ENCODE data around the gene SOWAHA.

The SOWAHA gene

GRCh38 chr5:132812781-132813598 lies at the start of gene SOWAHA:
SOWAHA (plus strand) TSS chr5:132813302; CDS start chr5:132813622, 320 bp downstream.
- H3K27ac ChIP-seq (ENCODE audit: low read depth, low read length), result no peak within 1 kb of the TSS
- H3K4me1 ChIP-seq (ENCODE audit: control insufficient read depth, insufficient read depth, low read length), result no peaks in the 10 kb centered on the region
- peak within 1 kb of the TSS; percentile 55 for H3K4me3 ChIP-seq (ENCODE audit: low read length)
- H3K9ac ChIP-seq (ENCODE audit: low read length), result no peak within 1 kb of the TSS
- peaks cover 6% of the 10 kb centered on the region for H3K27me3 ChIP-seq (ENCODE audit: control insufficient read depth, insufficient read depth, low read length)
- no peaks in the 10 kb centered on the region for H3K36me3 ChIP-seq (ENCODE audit: control insufficient read depth, insufficient read depth, low read length)

- Histone ChIP-seq H3K4me1 (ENCODE audit: control insufficient read depth, insufficient read depth, low read length) (no peaks in the 10 kb centered on the region), H3K36me3 (ENCODE audit: control insufficient read depth, insufficient read depth, low read length) (peaks cover 32% of the 10 kb centered on the region), H3K27me3 (ENCODE audit: control insufficient read depth, insufficient read depth, low read length) (no peaks in the 10 kb centered on the region), H3K9ac (ENCODE audit: low read length) (no peak overlapping the region), H3K27ac (ENCODE audit: low read depth, low read length) (no peak overlapping the region), H3K4me3 (ENCODE audit: low read length) (no peak overlapping the region)
These were observed 49.1 kb upstream of the SOWAHA start for GRCh38 chr5:132764051-132764450.

- H3K36me3 ChIP-seq (ENCODE audit: control insufficient read depth, insufficient read depth, low read length), result peaks cover 32% of the 10 kb centered on the region
- no peaks in the 10 kb centered on the region for H3K27me3 ChIP-seq (ENCODE audit: control insufficient read depth, insufficient read depth, low read length)
- no peak overlapping the region for H3K27ac ChIP-seq (ENCODE audit: low read depth, low read length)
- H3K4me1 ChIP-seq (ENCODE audit: control insufficient read depth, insufficient read depth, low read length), result no peaks in the 10 kb centered on the region
- no peak overlapping the region for H3K4me3 ChIP-seq (ENCODE audit: low read length)
- no peak overlapping the region for H3K9ac ChIP-seq (ENCODE audit: low read length)
These were observed 48.3 kb upstream of the SOWAHA start for GRCh38 chr5:132764671-132765238.

GRCh38 chr5:132765311-132766019 lies 47.6 kb upstream of the SOWAHA start:
- no peaks in the 10 kb centered on the region for H3K27me3 ChIP-seq (ENCODE audit: control insufficient read depth, insufficient read depth, low read length)
- no peaks in the 10 kb centered on the region for H3K4me1 ChIP-seq (ENCODE audit: control insufficient read depth, insufficient read depth, low read length)
- no peak overlapping the region for H3K27ac ChIP-seq (ENCODE audit: low read depth, low read length)
- H3K4me3 ChIP-seq (ENCODE audit: low read length), result no peak overlapping the region
- H3K36me3 ChIP-seq (ENCODE audit: control insufficient read depth, insufficient read depth, low read length), result peaks cover 29% of the 10 kb centered on the region
- H3K9ac ChIP-seq (ENCODE audit: low read length), result no peak overlapping the region

GRCh38 chr5:132766020-132766805 lies 46.9 kb upstream of the SOWAHA start:
- H3K9ac ChIP-seq (ENCODE audit: low read length), result no peak overlapping the region
- no peak overlapping the region for H3K27ac ChIP-seq (ENCODE audit: low read depth, low read length)
- H3K36me3 ChIP-seq (ENCODE audit: control insufficient read depth, insufficient read depth, low read length), result peaks cover 24% of the 10 kb centered on the region
- H3K27me3 ChIP-seq (ENCODE audit: control insufficient read depth, insufficient read depth, low read length), result no peaks in the 10 kb centered on the region
- no peak overlapping the region for H3K4me3 ChIP-seq (ENCODE audit: low read length)
- H3K4me1 ChIP-seq (ENCODE audit: control insufficient read depth, insufficient read depth, low read length), result no peaks in the 10 kb centered on the region

- Histone ChIP-seq H3K4me3 (ENCODE audit: low read length) (no peak overlapping the region), H3K27ac (ENCODE audit: low read depth, low read length) (no peak overlapping the region), H3K27me3 (ENCODE audit: control insufficient read depth, insufficient read depth, low read length) (no peaks in the 10 kb centered on the region), H3K36me3 (ENCODE audit: control insufficient read depth, insufficient read depth, low read length) (peaks cover 19% of the 10 kb centered on the region), H3K4me1 (ENCODE audit: control insufficient read depth, insufficient read depth, low read length) (no peaks in the 10 kb centered on the region), H3K9ac (ENCODE audit: low read length) (no peak overlapping the region)
These were observed 46.4 kb upstream of the SOWAHA start for GRCh38 chr5:132766806-132767055.

GRCh38 chr5:132767150-132767549 lies 46.0 kb upstream of the SOWAHA start:
- Histone ChIP-seq H3K27me3 (ENCODE audit: control insufficient read depth, insufficient read depth, low read length) (no peaks in the 10 kb centered on the region), H3K27ac (ENCODE audit: low read depth, low read length) (no peak overlapping the region), H3K9ac (ENCODE audit: low read length) (no peak overlapping the region), H3K36me3 (ENCODE audit: control insufficient read depth, insufficient read depth, low read length) (peaks cover 18% of the 10 kb centered on the region), H3K4me3 (ENCODE audit: low read length) (no peak overlapping the region), H3K4me1 (ENCODE audit: control insufficient read depth, insufficient read depth, low read length) (no peaks in the 10 kb centered on the region)

GRCh38 chr5:132768485-132768868 lies 44.6 kb upstream of the SOWAHA start:
- no peak overlapping the region for H3K27ac ChIP-seq (ENCODE audit: low read depth, low read length)
- no peak overlapping the region for H3K4me3 ChIP-seq (ENCODE audit: low read length)
- H3K4me1 ChIP-seq (ENCODE audit: control insufficient read depth, insufficient read depth, low read length), result no peaks in the 10 kb centered on the region
- H3K27me3 ChIP-seq (ENCODE audit: control insufficient read depth, insufficient read depth, low read length), result no peaks in the 10 kb centered on the region
- H3K9ac ChIP-seq (ENCODE audit: low read length), result no peak overlapping the region
- H3K36me3 ChIP-seq (ENCODE audit: control insufficient read depth, insufficient read depth, low read length), result peaks cover 10% of the 10 kb centered on the region

- Histone ChIP-seq H3K4me1 (ENCODE audit: control insufficient read depth, insufficient read depth, low read length) (no peaks in the 10 kb centered on the region), H3K4me3 (ENCODE audit: low read length) (no peak overlapping the region), H3K9ac (ENCODE audit: low read length) (no peak overlapping the region), H3K27ac (ENCODE audit: low read depth, low read length) (no peak overlapping the region), H3K27me3 (ENCODE audit: control insufficient read depth, insufficient read depth, low read length) (no peaks in the 10 kb centered on the region), H3K36me3 (ENCODE audit: control insufficient read depth, insufficient read depth, low read length) (no peaks in the 10 kb centered on the region)
These were observed 42.5 kb upstream of the SOWAHA start for GRCh38 chr5:132770476-132771159.

GRCh38 chr5:132771503-132771998 lies 41.6 kb upstream of the SOWAHA start:
- H3K27ac ChIP-seq (ENCODE audit: low read depth, low read length), result no peak overlapping the region

GRCh38 chr5:132772291-132773070 lies 40.6 kb upstream of the SOWAHA start:
- no peaks in the 10 kb centered on the region for H3K27me3 ChIP-seq (ENCODE audit: control insufficient read depth, insufficient read depth, low read length)

More at GRCh38 chr5:132771503-132771998, 41.6 kb upstream of the SOWAHA start:
- no peaks in the 10 kb centered on the region for H3K36me3 ChIP-seq (ENCODE audit: control insufficient read depth, insufficient read depth, low read length)
- no peak overlapping the region for H3K9ac ChIP-seq (ENCODE audit: low read length)
- no peaks in the 10 kb centered on the region for H3K4me1 ChIP-seq (ENCODE audit: control insufficient read depth, insufficient read depth, low read length)
- no peaks in the 10 kb centered on the region for H3K27me3 ChIP-seq (ENCODE audit: control insufficient read depth, insufficient read depth, low read length)
- H3K4me3 ChIP-seq (ENCODE audit: low read length), result no peak overlapping the region

More at GRCh38 chr5:132772291-132773070, 40.6 kb upstream of the SOWAHA start:
- Histone ChIP-seq H3K9ac (ENCODE audit: low read length) (no peak overlapping the region), H3K36me3 (ENCODE audit: control insufficient read depth, insufficient read depth, low read length) (no peaks in the 10 kb centered on the region), H3K27ac (ENCODE audit: low read depth, low read length) (no peak overlapping the region), H3K4me3 (ENCODE audit: low read length) (no peak overlapping the region), H3K4me1 (ENCODE audit: control insufficient read depth, insufficient read depth, low read length) (no peaks in the 10 kb centered on the region)
